ENCODE measurements around the gene SCN10A. TPM values are rescaled to one million over a fixed set of nuclear protein-coding genes. Genes with fewer than 3 reads are reported as not detected.

Gene SCN10A
- polyA plus RNA-seq, 2 of the 4 experiments (the other 2 are of a cell fraction) = not detected

DNA sequence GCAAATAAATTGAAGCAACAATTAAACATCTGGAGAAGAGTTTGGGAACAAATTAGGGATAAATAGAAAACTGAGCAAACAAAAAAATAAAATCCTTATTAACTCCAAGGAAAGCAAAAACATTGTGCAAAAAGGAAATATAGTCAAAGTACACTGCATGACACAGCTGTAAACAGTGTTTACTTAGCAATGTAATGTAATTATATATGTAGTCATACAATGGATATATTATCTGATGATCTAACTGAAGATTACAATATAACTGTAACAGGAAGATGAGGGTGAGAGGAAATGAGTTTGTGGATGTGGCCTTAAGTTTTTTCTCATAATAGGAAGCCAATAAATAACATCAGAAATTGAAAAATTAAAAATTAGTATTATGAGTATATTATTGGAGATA, 42.5 kb downstream of the SCN10A start:
- Histone ChIP-seq H3K27ac (no peak overlapping the region), H3K9me3 (no peaks in the 10 kb centered on the region), H3K4me3 (no peak overlapping the region), H3K4me1 (no peaks in the 10 kb centered on the region), H3K4me2 (no peak overlapping the region)
- TF ChIP-seq HOXB13 (CRISPR knock-in tag; IDR thresholded peaks at IDR 0.05; ENCODE audit: low read depth) (no peak), FOSB (CRISPR knock-in tag; IDR thresholded peaks at IDR 0.05) (no peak), BHLHE40 (IDR thresholded peaks at IDR 0.05; ENCODE audit: low read depth, low read length) (no peak), CEBPB (IDR thresholded peaks at IDR 0.05) (no peak), MAFK (IDR thresholded peaks at IDR 0.05; ENCODE audit: partially characterized antibody) (no peak), ZSCAN20 (CRISPR knock-in tag; IDR thresholded peaks at IDR 0.05) (no peak), FOXS1 (CRISPR knock-in tag; IDR thresholded peaks at IDR 0.05) (no peak), ESRRA (IDR thresholded peaks at IDR 0.05; ENCODE audit: borderline replicate concordance, low read length) (no peak), CHD2 (IDR thresholded peaks at IDR 0.05; ENCODE audit: low read length, partially characterized antibody) (no peak), ZC3H11A (IDR thresholded peaks at IDR 0.05) (no peak), PBX3 (IDR thresholded peaks at IDR 0.05) (no peak), TFCP2L1 (CRISPR knock-in tag; IDR thresholded peaks at IDR 0.05) (no peak), RCOR1 (IDR thresholded peaks at IDR 0.05; ENCODE audit: low read depth, low read length) (no peak), HOXB5 (CRISPR knock-in tag; IDR thresholded peaks at IDR 0.05) (no peak), POLR2AphosphoS2 (conservative IDR thresholded peaks at IDR 0.05; ENCODE audit: low read length) (no peak), REST (IDR thresholded peaks at IDR 0.05) (no peak), NPAS2 (CRISPR knock-in tag; IDR thresholded peaks at IDR 0.05; ENCODE audit: borderline replicate concordance) (no peak)
- TF ChIP-seq, protein P1, sequence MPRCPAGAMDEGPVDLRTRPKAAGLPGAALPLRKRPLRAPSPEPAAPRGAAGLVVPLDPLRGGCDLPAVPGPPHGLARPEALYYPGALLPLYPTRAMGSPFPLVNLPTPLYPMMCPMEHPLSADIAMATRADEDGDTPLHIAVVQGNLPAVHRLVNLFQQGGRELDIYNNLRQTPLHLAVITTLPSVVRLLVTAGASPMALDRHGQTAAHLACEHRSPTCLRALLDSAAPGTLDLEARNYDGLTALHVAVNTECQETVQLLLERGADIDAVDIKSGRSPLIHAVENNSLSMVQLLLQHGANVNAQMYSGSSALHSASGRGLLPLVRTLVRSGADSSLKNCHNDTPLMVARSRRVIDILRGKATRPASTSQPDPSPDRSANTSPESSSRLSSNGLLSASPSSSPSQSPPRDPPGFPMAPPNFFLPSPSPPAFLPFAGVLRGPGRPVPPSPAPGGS (IDR thresholded peaks at IDR 0.05) = no peak
- TF ChIP-seq, protein P2, sequence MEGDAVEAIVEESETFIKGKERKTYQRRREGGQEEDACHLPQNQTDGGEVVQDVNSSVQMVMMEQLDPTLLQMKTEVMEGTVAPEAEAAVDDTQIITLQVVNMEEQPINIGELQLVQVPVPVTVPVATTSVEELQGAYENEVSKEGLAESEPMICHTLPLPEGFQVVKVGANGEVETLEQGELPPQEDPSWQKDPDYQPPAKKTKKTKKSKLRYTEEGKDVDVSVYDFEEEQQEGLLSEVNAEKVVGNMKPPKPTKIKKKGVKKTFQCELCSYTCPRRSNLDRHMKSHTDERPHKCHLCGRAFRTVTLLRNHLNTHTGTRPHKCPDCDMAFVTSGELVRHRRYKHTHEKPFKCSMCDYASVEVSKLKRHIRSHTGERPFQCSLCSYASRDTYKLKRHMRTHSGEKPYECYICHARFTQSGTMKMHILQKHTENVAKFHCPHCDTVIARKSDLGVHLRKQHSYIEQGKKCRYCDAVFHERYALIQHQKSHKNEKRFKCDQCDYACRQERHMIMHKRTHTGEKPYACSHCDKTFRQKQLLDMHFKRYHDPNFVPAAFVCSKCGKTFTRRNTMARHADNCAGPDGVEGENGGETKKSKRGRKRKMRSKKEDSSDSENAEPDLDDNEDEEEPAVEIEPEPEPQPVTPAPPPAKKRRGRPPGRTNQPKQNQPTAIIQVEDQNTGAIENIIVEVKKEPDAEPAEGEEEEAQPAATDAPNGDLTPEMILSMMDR (IDR thresholded peaks at IDR 0.05) = no peak
- TF ChIP-seq, protein P3, sequence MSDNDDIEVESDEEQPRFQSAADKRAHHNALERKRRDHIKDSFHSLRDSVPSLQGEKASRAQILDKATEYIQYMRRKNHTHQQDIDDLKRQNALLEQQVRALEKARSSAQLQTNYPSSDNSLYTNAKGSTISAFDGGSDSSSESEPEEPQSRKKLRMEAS (IDR thresholded peaks at IDR 0.05) = no peak
- ATAC-seq (no peak), DNase-seq (ENCODE audit: low read depth in 1 of 2, low spot score in 1 of 2) (no peak), FAIRE-seq (no peak)
- POLR2A ChIA-PET = no interaction called here
- CTCF ChIA-PET = no interaction called here

- WGBS (ENCODE audit: missing lambda C conversion rate) = 0% methylated on average over 3 of the region's 3 CpGs
- no peak for FAIRE-seq
- POLR2A ChIA-PET = no interaction called here
These were observed 52.4 kb downstream of the SCN10A start for GRCh38 chr3:38763569-38763968.

More at GRCh38 chr3:38763569-38763968, 52.4 kb downstream of the SCN10A start:
- ATAC-seq (no peak), DNase-seq (ENCODE audit: low read depth in 1 of 2, low spot score in 1 of 2) (no peak)
- Histone ChIP-seq H3K27ac (no peak overlapping the region), H3K9me3 (no peaks in the 10 kb centered on the region), H3K4me1 (no peaks in the 10 kb centered on the region), H3K4me2 (no peak overlapping the region), H3K4me3 (no peak overlapping the region)
- CTCF ChIA-PET = no interaction called here
- TF ChIP-seq BHLHE40 (IDR thresholded peaks at IDR 0.05; ENCODE audit: low read depth, low read length) = no peak
- TF ChIP-seq CHD2 (IDR thresholded peaks at IDR 0.05; ENCODE audit: low read length, partially characterized antibody) = no peak
- TF ChIP-seq NPAS2 (CRISPR knock-in tag; IDR thresholded peaks at IDR 0.05; ENCODE audit: borderline replicate concordance) = no peak
- TF ChIP-seq RAD21 (conservative IDR thresholded peaks at IDR 0.05 in 1 of 2, IDR thresholded peaks at IDR 0.05 in 1 of 2) = no peak
- TF ChIP-seq, protein P1 (IDR thresholded peaks at IDR 0.05) = no peak
- TF ChIP-seq, protein P4, sequence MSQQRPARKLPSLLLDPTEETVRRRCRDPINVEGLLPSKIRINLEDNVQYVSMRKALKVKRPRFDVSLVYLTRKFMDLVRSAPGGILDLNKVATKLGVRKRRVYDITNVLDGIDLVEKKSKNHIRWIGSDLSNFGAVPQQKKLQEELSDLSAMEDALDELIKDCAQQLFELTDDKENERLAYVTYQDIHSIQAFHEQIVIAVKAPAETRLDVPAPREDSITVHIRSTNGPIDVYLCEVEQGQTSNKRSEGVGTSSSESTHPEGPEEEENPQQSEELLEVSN (IDR thresholded peaks at IDR 0.05; ENCODE audit: borderline replicate concordance, low read depth) = no peak
- no peak for TF ChIP-seq RCOR1 (IDR thresholded peaks at IDR 0.05; ENCODE audit: low read depth, low read length)
- TF ChIP-seq FOXS1 (CRISPR knock-in tag; IDR thresholded peaks at IDR 0.05) = no peak
- TF ChIP-seq KDM1A (IDR thresholded peaks at IDR 0.05; ENCODE audit: low read depth) = no peak
- no peak for TF ChIP-seq POLR2A (IDR thresholded peaks at IDR 0.05; ENCODE audit: low read length)
- no peak for TF ChIP-seq EHMT2 (IDR thresholded peaks at IDR 0.05; ENCODE audit: low read depth)
- TF ChIP-seq GATA3 (IDR thresholded peaks at IDR 0.05; ENCODE audit: borderline replicate concordance) = no peak
- TF ChIP-seq ZFP36 (IDR thresholded peaks at IDR 0.05; ENCODE audit: borderline replicate concordance, partially characterized antibody) = no peak
- TF ChIP-seq MYC (IDR thresholded peaks at IDR 0.05; ENCODE audit: borderline replicate concordance, low read length) = no peak
- no peak for TF ChIP-seq ZNF302 (CRISPR knock-in tag; IDR thresholded peaks at IDR 0.05)

All from A549 (cell line).